HG02623 (cell line): Measurements from ENCODE around the gene WRAP73.
A peak's percentile ranks its signal among the peaks of the same experiment; 100 is the strongest.
"Not testable (repeated sequence)": the region's sequence is repeated elsewhere in the genome, so short reads cannot be mapped to it uniquely, and the experiment has no call there.

Source experiments
- ATAC-seq: cut with Tn5 transposase; IDR thresholded peaks from one replicate; pipeline ENCODE4 v1.9.1; 2021; ENCODE audit warnings: moderate library complexity; ENCODE audit not compliant: unreplicated experiment

The WRAP73 gene

GRCh38 chr1:3631320-3632260, 18.3 kb downstream of the WRAP73 start:
- no peak for ATAC-seq

GRCh38 chr1:3630914-3631313, 19.0 kb downstream of the WRAP73 start:
- ATAC-seq: no peak

GRCh38 chr1:3630161-3630611, 19.7 kb downstream of the WRAP73 start:
- ATAC-seq: no peak

- no peak for ATAC-seq
Observed at GRCh38 chr1:3629561-3630160, 20.2 kb downstream of the WRAP73 start.

- no peak for ATAC-seq
Observed at GRCh38 chr1:3628445-3628844, 21.5 kb downstream of the WRAP73 start.

- no peak for ATAC-seq
Observed at GRCh38 chr1:3627515-3628253, 22.2 kb downstream of the WRAP73 start.

- no peak for ATAC-seq
Observed at GRCh38 chr1:3626025-3626424, 23.9 kb downstream of the WRAP73 start.

- peak; percentile 8 for ATAC-seq
Observed at GRCh38 chr1:3625151-3625907, 24.6 kb downstream of the WRAP73 start.

GRCh38 chr1:3624200-3625136, 25.4 kb downstream of the WRAP73 start, which contains the start of gene TPRG1L:
TPRG1L (plus strand) TSS chr1:3625015; CDS start chr1:3625073, 58 bp downstream.
- ATAC-seq: peak; percentile 88

GRCh38 chr1:3623441-3624199, 26.3 kb downstream of the WRAP73 start:
- ATAC-seq: no peak

GRCh38 chr1:3622102-3622501, 27.8 kb downstream of the WRAP73 start:
- not testable (repeated sequence) for ATAC-seq

GRCh38 chr1:3621151-3621671, 28.7 kb downstream of the WRAP73 start:
- ATAC-seq: not testable (repeated sequence)

- no peak for ATAC-seq
Observed at GRCh38 chr1:3620708-3621107, 29.2 kb downstream of the WRAP73 start.

GRCh38 chr1:3618881-3619671, 30.8 kb downstream of the WRAP73 start:
- ATAC-seq: no peak

- no peak for ATAC-seq
Observed at GRCh38 chr1:3618531-3618880, 31.4 kb downstream of the WRAP73 start.

- ATAC-seq: no peak
Observed at GRCh38 chr1:3617806-3618345, 32.0 kb downstream of the WRAP73 start.

- no peak for ATAC-seq
Observed at GRCh38 chr1:3616861-3617260, 33.0 kb downstream of the WRAP73 start.
